Thoracic aorta (tissue), 2 donors: ENCODE measurements around the gene TMEM181. TPM values are rescaled to one million over a fixed set of nuclear protein-coding genes. Genes with fewer than 3 reads are reported as not detected.
"Not testable (repeated sequence)": the region's sequence is repeated elsewhere in the genome, so short reads cannot be mapped to it uniquely, and the experiment has no call there.

ENCODE experiments used
- ATAC-seq: fragments of 150-250 bp; one replicate; pipeline ENCODE4 v1.8.0; 2017; ENCODE audit warnings: low read depth; ENCODE audit not compliant: insufficient number of reproducible peaks, low FRiP score
- DNase-seq: peaks from one replicate; pipeline ENCODE4 v3.0.0-alpha.2; 2020; ENCODE audit warnings: low spot score
- H3K27ac ChIP-seq, 2 donors: fragments of 200-600 bp; sonication (generic); 1 replicate in 1 of 2; 2 replicates in 1 of 2; pipeline ENCODE4 v1.5.1; 2016; ENCODE audit warnings: mild to moderate bottlenecking in 2 of 2, moderate library complexity in 2 of 2
- H3K27me3 ChIP-seq: fragments of 200-600 bp; sonication (generic); replicated peaks from 2 replicates; pipeline ENCODE4 v1.6.0; 2016; ENCODE audit warnings: mild to moderate bottlenecking; ENCODE audit not compliant: insufficient read depth
- H3K36me3 ChIP-seq: fragments of 200-600 bp; sonication (generic); one replicate; pipeline ENCODE4 v1.5.1; 2016
- H3K4me1 ChIP-seq, 2 donors: fragments of 200-600 bp; sonication (generic); 1 replicate in 1 of 2; 2 replicates in 1 of 2; pipeline versions ENCODE4 v1.5.1 to v1.6.0; 2016; ENCODE audit warnings: low read depth in 2 of 2, mild to moderate bottlenecking in 1 of 2; ENCODE audit not compliant: control insufficient read depth in 1 of 2
- H3K4me3 ChIP-seq: fragments of 200-600 bp; sonication (generic); 2 replicates; pipeline ENCODE4 v1.5.1; 2016; ENCODE audit warnings: mild to moderate bottlenecking
- H3K9me3 ChIP-seq: fragments of 200-600 bp; sonication (generic); 2 replicates; pipeline ENCODE4 v1.5.1; 2016
- total RNA-seq, 2 donors: library from RNA; depleted of rRNA; stranded (reverse); fragments of >200 nt; gene quantifications; one replicate each; pipeline versions ENCODE4 v1.1.0 to v1.2.3, GENCODE V29; 2016
- TF ChIP-seq, protein P1 (sequence below): fragments of 200-600 bp; sonication (generic); IDR thresholded peaks from one replicate; pipeline ENCODE4 v1.5.1; 2019; ENCODE audit warnings: antibody characterized with exemption

Gene TMEM181
- total RNA-seq, 2 donors from 2014 or later: 21.4 to 26.3 TPM

DNA sequence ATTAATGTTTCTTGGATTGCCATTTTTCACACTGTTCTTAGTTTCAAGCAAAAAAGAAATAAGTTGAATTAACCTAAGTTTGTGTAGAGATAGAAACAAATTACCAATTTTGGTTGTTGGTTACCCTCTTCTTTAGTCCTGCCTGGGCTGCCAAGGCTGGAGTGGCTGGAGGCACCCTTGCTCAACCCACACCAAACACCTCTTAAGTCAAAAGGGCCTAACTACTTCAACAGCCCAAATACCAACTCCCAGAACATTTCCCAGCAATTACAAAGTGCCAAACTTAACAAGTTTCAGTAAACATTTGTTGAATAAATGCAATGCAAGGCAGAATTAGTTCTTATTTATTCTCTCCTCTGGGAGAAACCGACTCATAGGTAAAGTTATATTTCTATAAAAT, 38.1 kb upstream of the TMEM181 start:
- Histone ChIP-seq H3K4me3 (no peak overlapping the region), H3K36me3 (no peaks in the 10 kb centered on the region), H3K27ac (no peak overlapping the region), H3K4me1 (no peaks in the 10 kb centered on the region), H3K9me3 (no peaks in the 10 kb centered on the region), H3K27me3 (no peaks in the 10 kb centered on the region)
- TF ChIP-seq, protein P1, sequence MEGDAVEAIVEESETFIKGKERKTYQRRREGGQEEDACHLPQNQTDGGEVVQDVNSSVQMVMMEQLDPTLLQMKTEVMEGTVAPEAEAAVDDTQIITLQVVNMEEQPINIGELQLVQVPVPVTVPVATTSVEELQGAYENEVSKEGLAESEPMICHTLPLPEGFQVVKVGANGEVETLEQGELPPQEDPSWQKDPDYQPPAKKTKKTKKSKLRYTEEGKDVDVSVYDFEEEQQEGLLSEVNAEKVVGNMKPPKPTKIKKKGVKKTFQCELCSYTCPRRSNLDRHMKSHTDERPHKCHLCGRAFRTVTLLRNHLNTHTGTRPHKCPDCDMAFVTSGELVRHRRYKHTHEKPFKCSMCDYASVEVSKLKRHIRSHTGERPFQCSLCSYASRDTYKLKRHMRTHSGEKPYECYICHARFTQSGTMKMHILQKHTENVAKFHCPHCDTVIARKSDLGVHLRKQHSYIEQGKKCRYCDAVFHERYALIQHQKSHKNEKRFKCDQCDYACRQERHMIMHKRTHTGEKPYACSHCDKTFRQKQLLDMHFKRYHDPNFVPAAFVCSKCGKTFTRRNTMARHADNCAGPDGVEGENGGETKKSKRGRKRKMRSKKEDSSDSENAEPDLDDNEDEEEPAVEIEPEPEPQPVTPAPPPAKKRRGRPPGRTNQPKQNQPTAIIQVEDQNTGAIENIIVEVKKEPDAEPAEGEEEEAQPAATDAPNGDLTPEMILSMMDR: no peak
- ATAC-seq (no peak), DNase-seq (no peak)

DNA sequence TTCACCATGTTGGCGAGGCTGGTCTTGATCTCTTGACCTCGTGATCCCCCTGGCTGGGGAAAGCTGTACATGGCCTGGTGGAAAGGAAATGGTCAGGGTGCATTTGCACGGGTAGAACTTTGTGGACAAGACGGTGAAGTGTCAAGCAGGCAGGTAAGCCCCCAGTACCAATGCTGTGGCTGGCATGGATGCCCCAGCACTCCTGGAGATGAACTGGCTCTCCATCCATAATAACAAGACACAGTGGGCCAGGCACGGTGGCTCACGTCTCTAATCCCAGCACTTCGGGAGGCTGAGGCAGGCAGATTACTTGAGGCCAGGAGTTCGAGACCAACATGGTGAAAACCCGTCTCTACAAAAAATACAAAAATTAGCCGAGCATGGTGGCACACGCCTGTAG, 37.3 kb upstream of the TMEM181 start:
- ATAC-seq (no peak), DNase-seq (no peak)
- H3K4me3 ChIP-seq: no peak overlapping the region
- no peaks in the 10 kb centered on the region for H3K36me3 ChIP-seq
- H3K9me3 ChIP-seq: peaks cover 5% of the 10 kb centered on the region
- TF ChIP-seq, protein P1: no peak
- no peaks in the 10 kb centered on the region for H3K4me1 ChIP-seq
- no peak overlapping the region for H3K27ac ChIP-seq
- no peaks in the 10 kb centered on the region for H3K27me3 ChIP-seq

DNA sequence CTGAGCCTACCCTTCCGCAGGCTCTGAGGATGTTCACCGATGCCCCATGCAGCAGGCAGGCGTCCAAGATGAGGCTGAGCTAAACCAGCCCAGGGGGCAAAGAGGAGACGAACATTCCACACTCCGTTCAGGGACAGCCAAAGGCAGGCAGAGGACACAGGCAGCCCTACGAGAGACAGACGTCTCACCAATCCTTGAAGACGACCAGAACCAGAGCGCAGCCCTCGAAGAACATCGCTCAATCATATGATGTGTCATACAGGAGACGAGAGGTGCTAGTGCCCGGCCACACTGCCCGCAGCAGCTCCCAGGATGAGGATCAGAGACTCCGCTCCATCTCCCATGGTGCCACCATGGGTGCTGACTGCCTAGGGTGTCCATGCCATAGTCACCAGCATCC, 35.6 kb upstream of the TMEM181 start:
- DNase-seq: no peak
- H3K27me3 ChIP-seq: no peaks in the 10 kb centered on the region

DNA sequence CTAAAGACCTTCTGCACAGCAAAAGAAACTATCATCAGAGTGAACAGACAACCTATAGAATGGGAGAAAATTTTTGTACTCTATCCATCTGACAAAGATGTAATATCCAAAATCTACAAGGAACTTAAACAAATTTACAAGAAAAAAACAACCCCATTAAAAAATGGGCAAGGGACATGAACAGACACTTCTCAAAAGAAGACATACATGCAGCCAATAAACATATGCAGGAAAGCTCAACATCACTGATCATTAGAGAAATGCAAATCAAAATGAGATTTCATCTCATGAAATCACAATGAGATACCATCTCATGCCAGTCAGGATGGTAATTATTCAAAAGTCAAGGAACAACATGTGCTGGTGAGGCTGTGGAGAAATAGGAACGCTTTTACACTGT, 32.0 kb upstream of the TMEM181 start:
- not testable (repeated sequence) for H3K4me3 ChIP-seq, H3K4me1 ChIP-seq, DNase-seq, H3K27me3 ChIP-seq, H3K36me3 ChIP-seq, ATAC-seq, H3K27ac ChIP-seq, H3K9me3 ChIP-seq

More for the DNA sequence above, 35.6 kb upstream of the TMEM181 start:
- TF ChIP-seq, protein P1: no peak
- no peaks in the 10 kb centered on the region for H3K36me3 ChIP-seq
- H3K9me3 ChIP-seq: peaks cover 6% of the 10 kb centered on the region
- no peaks in the 10 kb centered on the region for H3K4me1 ChIP-seq
- no peak overlapping the region for H3K4me3 ChIP-seq
- no peak overlapping the region for H3K27ac ChIP-seq
- ATAC-seq: no peak

DNA sequence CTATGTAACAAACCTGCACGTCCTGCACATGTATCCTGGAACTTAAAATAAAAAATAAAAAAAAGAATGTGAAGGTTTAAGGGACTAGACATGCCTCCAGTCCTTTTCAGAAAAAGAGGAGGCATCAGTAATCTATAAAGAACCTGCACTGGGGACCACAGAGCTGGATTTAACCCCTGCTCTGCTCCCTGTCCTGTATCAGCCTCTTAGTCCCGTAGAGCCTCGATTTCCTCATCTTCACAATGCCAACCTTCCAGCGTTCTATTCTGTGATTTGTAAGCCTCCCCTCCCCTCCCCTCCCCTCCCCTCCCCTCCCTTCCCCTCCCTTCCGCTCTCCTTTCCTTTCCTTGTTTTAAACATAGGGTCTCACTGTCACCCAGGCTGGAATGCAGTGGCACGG, 31.1 kb upstream of the TMEM181 start:
- no peaks in the 10 kb centered on the region for H3K36me3 ChIP-seq
- no peaks in the 10 kb centered on the region for H3K27me3 ChIP-seq
- no peak for DNase-seq
- no peak overlapping the region for H3K4me3 ChIP-seq
- no peak for ATAC-seq
- TF ChIP-seq, protein P1: no peak
- no peaks in the 10 kb centered on the region for H3K4me1 ChIP-seq
- peaks cover 6% of the 10 kb centered on the region for H3K9me3 ChIP-seq
- H3K27ac ChIP-seq: no peak overlapping the region

DNA sequence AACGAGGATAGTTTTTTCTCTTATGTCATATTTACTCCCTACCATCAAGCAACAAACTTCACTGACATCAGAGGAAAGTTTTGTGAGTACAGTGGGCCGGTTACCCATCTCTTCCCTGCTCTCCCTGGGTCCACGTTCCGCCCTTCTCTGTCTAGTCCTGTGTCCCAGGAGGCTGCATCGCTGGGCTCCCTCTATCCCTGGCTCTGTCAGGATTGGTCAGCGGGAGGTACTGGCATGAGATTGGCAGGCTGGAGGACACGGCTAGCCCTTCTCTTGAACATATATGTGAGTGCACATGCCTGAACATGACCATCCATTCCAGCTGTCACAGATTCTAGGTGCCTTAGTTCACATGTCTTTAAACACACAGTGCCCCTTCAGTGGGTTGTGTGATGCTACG, 30.3 kb upstream of the TMEM181 start:
- H3K27me3 ChIP-seq: no peaks in the 10 kb centered on the region
- H3K27ac ChIP-seq: no peak overlapping the region
- H3K9me3 ChIP-seq: peaks cover 6% of the 10 kb centered on the region
- no peak for ATAC-seq
- no peaks in the 10 kb centered on the region for H3K36me3 ChIP-seq
- TF ChIP-seq, protein P1: no peak
- DNase-seq: no peak
- no peak overlapping the region for H3K4me3 ChIP-seq
- H3K4me1 ChIP-seq: no peaks in the 10 kb centered on the region
